ENCODE results near the gene VPS45.
A peak's percentile ranks its signal among the peaks of the same experiment; 100 is the strongest.

VPS45 gene

DNA sequence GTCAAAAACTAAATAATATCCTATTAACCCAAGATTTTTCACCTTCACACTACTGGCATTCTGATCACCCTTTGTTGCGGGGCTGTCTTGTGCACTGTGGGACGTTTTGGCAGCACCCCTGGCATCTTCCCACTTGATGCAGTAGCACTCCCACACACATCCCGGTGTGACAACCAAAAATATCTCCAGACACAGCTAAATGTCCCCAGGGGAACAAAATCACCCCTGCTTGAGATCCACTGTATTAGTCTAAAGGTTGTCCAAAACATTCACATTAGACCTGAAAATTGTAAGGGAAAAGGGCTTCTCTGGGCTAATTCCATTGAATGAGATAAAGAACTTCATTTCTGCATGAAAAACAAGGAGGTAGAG is 120.0 kb downstream of the VPS45 start:
- H3K27me3 ChIP-seq (ENCODE audit: insufficient read depth, low read depth, severe bottlenecking) = no peaks in the 10 kb centered on the region
- H3K36me3 ChIP-seq = no peaks in the 10 kb centered on the region
- H3K9me3 ChIP-seq (ENCODE audit: severe bottlenecking) = peaks cover 5% of the 10 kb centered on the region
- H3K27ac ChIP-seq = no peak overlapping the region
- TF ChIP-seq, protein P1, sequence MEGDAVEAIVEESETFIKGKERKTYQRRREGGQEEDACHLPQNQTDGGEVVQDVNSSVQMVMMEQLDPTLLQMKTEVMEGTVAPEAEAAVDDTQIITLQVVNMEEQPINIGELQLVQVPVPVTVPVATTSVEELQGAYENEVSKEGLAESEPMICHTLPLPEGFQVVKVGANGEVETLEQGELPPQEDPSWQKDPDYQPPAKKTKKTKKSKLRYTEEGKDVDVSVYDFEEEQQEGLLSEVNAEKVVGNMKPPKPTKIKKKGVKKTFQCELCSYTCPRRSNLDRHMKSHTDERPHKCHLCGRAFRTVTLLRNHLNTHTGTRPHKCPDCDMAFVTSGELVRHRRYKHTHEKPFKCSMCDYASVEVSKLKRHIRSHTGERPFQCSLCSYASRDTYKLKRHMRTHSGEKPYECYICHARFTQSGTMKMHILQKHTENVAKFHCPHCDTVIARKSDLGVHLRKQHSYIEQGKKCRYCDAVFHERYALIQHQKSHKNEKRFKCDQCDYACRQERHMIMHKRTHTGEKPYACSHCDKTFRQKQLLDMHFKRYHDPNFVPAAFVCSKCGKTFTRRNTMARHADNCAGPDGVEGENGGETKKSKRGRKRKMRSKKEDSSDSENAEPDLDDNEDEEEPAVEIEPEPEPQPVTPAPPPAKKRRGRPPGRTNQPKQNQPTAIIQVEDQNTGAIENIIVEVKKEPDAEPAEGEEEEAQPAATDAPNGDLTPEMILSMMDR (IDR thresholded peaks at IDR 0.05; ENCODE audit: low read depth, low read length) = 0 out of 2 replicates have a peak, but pooled peaks have one; percentile 0
- H3K4me3 ChIP-seq (ENCODE audit: low read depth, low read length) = no peak overlapping the region
- DNase-seq = no peak

DNA sequence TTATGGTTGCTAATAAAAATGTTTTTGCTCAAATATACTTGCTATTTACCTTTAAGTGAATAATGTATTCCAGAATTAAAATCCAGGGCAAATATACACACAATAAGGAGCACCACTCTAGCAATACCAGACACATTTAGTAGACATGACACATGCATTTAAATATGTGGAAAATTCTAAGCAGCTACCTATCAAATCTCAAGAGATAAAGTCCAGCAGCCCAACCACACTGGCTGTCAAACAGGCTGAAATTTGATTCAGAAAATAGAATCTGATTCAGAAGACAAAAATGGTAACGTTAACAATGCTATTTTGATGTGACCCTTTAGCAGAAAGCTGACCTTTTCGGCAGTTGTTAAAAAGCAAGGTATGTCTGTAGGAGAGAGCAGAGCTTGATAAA is 124.4 kb downstream of the VPS45 start:
- H3K27ac ChIP-seq = no peak overlapping the region
- no peaks in the 10 kb centered on the region for H3K36me3 ChIP-seq
- H3K9me3 ChIP-seq (ENCODE audit: severe bottlenecking) = peaks cover 8% of the 10 kb centered on the region
- no peak for DNase-seq
- H3K27me3 ChIP-seq (ENCODE audit: insufficient read depth, low read depth, severe bottlenecking) = no peaks in the 10 kb centered on the region
- TF ChIP-seq, protein P1 (IDR thresholded peaks at IDR 0.05; ENCODE audit: low read depth, low read length) = no peak
- no peak overlapping the region for H3K4me3 ChIP-seq (ENCODE audit: low read depth, low read length)

DNA sequence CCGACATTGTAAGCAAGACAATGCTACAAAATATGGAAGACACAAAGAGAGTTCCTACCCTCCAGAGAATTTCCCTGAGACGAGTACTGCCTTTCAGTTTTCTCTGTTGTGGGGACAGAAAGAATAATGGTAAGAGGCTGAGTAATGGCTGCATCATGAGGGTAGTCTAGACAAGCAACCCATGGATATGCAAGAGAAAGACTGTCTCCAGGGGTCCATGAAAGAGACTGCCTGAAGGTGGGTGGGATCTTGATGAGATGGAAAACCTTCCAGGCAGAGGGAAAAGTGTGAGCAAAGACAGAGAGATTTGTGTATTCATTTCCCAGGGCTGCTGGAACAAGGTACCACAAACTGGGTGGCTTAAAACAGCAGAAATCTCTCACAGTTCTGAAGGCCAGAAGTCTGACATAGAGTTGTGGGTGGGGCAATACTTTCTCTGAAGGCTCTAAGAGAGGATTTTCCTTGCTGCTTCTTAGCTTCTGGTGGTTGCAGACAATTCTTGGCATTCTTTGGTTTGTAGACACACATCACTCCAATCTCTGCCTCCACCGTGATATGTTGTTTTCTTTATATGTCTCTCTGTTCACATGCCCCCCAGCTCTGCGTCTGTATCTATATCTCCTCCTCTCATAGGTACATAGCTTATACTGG is 126.9 kb downstream of the VPS45 start:
- TF ChIP-seq, protein P1 (IDR thresholded peaks at IDR 0.05; ENCODE audit: low read depth, low read length) = no peak
- no peak overlapping the region for H3K4me3 ChIP-seq (ENCODE audit: low read depth, low read length)
- DNase-seq = no peak
- no peaks in the 10 kb centered on the region for H3K27me3 ChIP-seq (ENCODE audit: insufficient read depth, low read depth, severe bottlenecking)
- H3K27ac ChIP-seq = no peak overlapping the region
- H3K9me3 ChIP-seq (ENCODE audit: severe bottlenecking) = peaks cover 11% of the 10 kb centered on the region
- no peaks in the 10 kb centered on the region for H3K36me3 ChIP-seq

Measured in WERI-Rb-1 (cell line).